Measurements from ENCODE around the gene MS4A18.
"Not testable (repeated sequence)": the region's sequence is repeated elsewhere in the genome, so short reads cannot be mapped to it uniquely, and the experiment has no call there.

The MS4A18 gene

DNA sequence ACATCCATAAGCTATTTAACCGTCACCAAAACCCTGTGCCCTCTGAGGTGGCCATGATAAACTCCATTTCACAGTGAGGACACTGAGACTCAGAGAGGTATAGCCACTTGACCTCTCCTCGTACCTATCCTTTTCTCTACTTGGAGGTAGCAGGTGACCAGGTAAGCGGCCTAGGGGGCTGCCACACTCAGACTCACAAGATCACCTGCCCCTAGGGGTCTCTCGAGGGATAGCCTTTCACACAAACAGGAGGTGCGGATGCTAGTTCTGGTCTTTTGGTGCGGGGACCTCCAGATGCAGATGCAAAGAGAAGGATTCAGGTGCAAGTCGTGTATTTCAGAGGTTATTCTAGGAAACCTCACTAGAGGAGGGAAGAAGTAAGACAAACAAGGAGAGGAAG is 14.6 kb downstream of the MS4A18 start:
- no peak for DNase-seq (ENCODE audit: low read depth in 2 of 2)

DNA sequence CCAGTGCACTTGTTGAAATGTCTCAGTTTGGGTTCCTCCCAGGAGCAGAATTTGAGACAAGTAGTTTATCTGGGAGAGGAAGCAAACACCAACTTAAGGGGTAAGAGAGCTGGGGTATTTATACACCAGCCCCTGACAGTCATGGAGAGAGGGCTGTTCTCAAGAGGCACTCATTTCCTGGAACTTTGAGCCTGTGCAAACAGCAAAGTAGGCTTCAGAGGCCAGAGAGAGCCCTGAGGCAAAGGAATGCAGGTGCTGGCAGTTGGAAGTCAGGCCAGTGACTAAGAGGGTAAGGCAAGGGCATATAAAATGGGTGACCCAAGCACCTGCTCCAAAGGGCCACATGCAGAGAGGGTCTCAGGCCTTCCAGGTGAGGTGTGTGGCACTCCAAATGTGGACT is 16.1 kb downstream of the MS4A18 start:
- no peak for DNase-seq (ENCODE audit: low read depth in 2 of 2)

GRCh38 chr11:60741421-60741820 is 16.9 kb downstream of the MS4A18 start:
- no peak for DNase-seq (ENCODE audit: low read depth in 2 of 2)

DNA sequence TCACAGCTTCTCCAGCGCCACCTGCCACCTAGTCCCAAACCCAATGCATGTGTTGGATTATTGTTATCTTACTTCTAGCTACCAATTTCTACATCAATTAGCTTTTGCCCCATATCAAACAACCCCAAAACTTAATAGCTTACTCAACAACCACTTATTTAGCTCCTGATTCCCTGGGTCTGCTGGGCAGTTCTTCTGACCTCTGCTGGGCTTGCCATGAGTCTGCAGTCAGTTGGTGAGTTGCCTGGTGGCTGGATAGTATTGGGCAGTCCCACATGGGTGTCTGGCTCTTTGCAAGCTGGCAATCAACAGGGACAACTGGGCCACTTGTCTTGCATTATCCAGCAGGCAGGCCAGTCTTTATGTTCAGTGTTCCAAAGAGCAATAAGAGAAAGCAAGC is 18.5 kb downstream of the MS4A18 start:
- DNase-seq (ENCODE audit: low read depth in 2 of 2): no peak

DNA sequence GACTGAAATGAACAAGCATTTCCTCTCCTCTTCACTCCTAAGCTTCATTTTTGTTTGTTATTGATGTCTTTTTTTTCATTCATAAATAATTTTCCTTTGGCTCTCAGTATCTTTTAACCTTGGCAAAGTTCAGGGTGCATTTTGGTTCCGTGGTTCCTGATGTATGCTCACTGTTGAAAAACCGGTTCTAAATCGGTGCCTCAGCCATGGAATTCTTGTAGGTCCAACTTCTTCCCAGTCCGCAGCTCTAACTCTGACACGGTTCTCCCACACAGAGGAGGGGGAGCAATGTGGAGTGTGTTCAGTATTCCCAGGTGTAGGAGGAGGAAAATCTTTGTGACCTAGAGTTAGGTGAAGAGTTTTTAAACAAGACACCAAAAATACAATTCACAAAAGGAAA is 19.6 kb downstream of the MS4A18 start:
- no peak for DNase-seq (ENCODE audit: low read depth in 2 of 2)

DNA sequence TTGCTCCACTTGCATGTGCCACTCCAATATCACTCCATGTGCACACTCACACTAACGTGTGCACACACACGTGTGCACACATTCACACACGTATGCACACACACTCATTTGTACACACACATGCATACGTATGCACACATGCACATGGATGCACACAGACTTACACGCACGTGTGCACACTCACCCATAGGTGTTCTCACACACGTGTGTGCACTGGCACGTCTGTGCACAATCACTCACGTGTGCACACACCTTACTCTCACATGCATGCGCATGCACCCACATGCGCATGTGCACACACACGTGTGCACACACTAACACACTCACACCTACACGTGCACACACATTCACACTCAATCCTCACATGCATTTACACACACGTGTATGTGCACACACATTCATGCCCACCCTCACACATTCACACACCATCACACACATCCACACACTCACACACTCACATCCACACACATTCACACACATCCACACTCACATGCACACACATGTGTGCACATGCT is 22.9 kb downstream of the MS4A18 start:
- DNase-seq (ENCODE audit: low read depth in 2 of 2): no peak

GRCh38 chr11:60748225-60748624 is 23.7 kb downstream of the MS4A18 start:
- DNase-seq (ENCODE audit: low read depth in 2 of 2): no peak

DNA sequence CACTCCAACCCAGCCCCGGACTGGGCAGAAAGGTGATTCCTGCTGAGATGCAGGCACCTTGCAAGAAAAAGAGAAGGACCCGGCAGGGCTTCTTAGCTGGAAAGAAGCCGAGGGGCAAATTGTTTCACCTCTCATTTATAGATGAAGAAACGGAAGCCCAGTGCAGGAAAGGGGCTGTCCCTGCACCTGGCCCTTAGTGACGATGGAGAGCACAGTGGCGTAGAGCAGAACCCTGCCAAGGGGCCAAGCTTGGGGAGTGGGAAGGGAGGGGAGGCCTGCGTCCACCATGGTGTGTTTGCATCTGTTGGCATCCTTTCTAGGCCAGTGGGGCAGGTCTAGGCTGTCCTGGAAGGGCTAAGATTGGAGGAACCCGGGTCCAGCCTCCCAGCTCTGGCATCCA is 24.3 kb downstream of the MS4A18 start:
- no peak for DNase-seq (ENCODE audit: low read depth in 2 of 2)

GRCh38 chr11:60750911-60751310 is 26.4 kb downstream of the MS4A18 start:
- no peak for DNase-seq (ENCODE audit: low read depth in 2 of 2)

GRCh38 chr11:60753309-60753708 is 28.8 kb downstream of the MS4A18 start:
- no peak for DNase-seq (ENCODE audit: low read depth in 2 of 2)

GRCh38 chr11:60754887-60755286 is 30.4 kb downstream of the MS4A18 start:
- DNase-seq (ENCODE audit: low read depth in 2 of 2): no peak

GRCh38 chr11:60756307-60757032 is 31.9 kb downstream of the MS4A18 start, which contains the start of gene MS4A15:
Gene MS4A15, plus strand, starts transcription at chr11:60756867. Its CDS starts 6,867 bp downstream, at chr11:60763734.
- DNase-seq (ENCODE audit: low read depth in 2 of 2): no peak

GRCh38 chr11:60757231-60757800 is 32.8 kb downstream of the MS4A18 start:
- no peak for DNase-seq (ENCODE audit: low read depth in 2 of 2)

DNA sequence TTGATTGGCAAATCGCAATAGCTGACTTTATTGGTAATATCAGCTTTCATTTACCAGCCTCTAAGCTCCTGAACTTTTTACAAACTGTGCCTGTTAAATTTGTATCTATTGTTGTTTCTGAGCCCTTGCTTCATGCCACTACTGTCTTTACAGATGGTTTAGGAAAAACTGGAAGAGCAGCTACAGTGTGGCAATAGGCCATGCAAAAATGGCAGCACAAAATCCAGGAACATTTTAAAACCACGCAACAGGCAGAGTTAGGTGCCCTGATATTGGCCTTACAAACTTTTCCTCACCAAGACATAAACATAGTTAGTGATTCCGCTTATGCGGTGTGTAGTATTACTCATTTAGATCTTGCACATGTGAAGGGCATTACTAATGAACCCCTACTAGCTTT is 34.2 kb downstream of the MS4A18 start:
- not testable (repeated sequence) for DNase-seq (ENCODE audit: low read depth in 2 of 2)

DNA sequence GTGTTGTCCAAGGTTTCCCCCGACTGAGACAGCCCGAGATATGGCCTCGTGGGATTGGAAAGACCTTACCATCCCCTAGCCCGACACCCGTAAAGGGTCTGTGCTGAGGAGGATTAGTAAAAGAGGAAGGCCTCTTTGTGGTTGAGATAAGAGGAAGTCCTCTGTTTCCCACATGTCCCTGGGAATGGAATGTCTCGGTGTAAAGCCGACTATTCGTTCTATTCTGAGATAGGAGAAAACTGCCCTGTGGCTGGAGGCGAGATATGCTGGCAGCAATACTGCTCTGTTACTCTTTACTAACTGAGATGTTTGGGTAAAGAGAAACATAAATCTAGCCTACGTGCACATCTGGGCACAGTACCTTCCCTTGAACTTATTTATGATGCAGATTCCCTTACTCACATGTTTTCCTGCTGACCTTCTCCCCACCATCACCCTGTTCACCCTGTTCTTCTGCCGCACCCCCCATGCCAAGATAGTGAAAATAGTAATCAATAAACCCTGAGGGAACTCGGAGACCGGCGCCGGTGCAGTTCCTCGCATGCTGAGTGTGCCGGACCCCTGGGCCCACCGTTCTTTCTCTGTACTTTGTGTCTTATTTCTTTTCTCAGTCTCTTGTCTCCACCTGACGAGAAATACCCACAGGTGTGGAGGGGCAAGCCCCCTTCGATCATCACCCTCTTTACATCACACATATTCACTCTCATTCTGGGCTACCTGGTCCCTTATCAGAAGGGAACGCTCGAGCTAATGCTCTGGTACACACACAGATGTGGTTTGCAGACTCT is 35.1 kb downstream of the MS4A18 start:
- DNase-seq (ENCODE audit: low read depth in 2 of 2): not testable (repeated sequence)

DNA sequence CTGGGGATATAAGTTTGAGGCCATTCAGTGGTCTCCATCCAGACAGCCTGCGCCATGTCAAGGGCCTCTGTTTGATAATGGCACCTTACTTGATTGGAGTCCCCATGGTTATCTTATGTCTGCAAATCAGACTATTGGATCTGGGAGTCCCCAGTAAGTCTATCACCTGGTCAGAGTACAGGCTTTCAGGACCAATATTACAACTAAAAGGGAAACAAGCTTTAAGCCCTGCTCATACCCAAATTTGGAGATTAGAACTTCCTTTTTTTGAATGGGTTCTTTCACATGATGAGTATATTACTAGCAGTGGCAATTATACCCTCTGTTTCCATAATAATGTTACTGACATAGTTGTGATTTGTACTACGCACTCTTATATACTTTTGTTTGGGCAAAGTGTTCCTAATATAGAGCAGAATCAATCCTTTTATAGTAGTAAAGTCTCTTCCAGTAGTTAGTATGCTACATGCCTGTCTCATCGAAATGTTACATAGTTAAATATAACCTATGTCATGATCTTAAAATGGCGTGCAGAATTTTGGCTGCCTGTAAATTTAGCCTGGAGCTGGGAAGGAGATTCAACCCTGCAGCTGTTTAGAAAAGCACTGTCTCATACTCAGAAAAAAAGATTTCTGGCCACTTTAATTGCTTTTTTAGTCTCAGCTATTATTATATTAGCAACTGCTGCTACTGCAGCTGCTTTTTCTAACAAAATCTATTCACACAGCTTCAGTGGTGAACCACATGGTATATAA is 37.1 kb downstream of the MS4A18 start:
- DNase-seq (ENCODE audit: low read depth in 2 of 2): no peak

- DNase-seq (ENCODE audit: low read depth in 2 of 2): no peak
These were observed 38.6 kb downstream of the MS4A18 start for GRCh38 chr11:60762851-60763691.

DNA sequence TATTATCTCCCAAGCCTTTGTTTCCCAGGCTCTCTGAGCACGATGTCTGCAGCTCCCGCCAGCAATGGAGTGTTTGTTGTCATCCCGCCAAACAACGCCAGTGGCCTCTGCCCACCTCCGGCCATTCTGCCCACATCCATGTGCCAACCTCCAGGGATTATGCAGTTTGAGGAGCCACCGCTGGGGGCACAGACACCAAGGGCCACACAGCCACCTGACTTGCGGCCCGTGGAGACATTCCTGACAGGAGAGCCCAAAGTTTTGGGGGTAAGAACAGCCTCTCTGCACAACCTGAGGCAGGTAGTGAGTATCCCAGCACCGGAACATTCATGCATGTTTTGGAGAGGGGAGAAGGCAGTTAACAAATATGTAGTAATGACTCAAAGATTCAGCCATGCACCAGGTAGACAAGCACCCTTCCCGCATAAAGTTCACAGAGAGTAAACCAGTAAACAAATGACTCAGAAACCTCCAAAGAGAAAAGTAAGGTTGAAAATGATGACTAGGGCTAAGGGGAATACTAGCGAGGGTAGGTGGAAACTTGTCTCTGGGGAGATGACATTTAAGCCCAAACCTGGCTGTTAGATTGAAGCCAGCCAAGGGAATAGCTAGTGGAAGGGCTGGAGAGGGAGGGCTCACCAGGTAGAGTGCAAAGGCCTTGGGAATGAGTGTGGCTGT is 39.3 kb downstream of the MS4A18 start:
- DNase-seq (ENCODE audit: low read depth in 2 of 2): no peak

DNA sequence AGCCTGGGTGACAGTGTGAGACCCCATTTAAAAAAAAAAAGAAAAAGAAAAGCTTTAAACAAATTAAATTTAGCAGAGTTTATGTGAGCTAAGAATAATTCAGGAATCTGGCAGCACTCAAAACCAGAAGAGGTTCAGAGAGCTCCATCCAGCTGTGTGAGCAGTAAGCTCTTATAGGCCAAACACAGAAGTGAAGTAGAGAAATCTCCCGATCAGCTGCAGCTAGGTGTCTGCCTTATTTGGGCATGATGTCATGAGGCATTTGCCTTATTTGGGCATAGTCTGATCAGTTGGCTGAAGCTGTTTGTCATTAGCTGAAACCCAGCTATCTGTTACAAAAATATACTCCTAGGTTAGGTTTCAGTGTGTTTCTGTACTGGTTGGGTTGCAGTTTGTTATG is 40.4 kb downstream of the MS4A18 start:
- no peak for DNase-seq (ENCODE audit: low read depth in 2 of 2)

DNA sequence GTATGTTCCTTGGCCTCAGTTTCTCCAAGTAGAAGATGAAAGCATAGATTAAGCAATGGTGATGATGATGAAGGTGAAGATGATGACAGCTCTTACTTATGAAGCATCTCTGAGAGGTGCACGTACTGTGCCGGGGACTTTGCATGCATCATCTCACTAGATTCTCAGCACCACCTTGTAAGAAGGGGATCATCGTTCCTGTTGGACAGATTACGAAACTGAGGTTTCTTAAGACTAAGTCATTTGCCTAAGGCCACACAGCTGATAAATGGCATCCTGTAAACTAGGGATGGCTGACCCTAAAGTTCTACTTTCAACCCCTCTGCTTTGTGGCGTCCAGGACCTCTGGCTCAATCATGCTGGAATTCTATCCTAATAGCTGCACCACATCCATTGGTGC is 40.8 kb downstream of the MS4A18 start:
- no peak for DNase-seq (ENCODE audit: low read depth in 2 of 2)

All from stimulated activated CD4-positive, alpha-beta T cell treated with anti-CD3 and anti-CD28 coated beads, Interleukin-12 subunit alpha, Interleukin-12 subunit beta, amount 100 ng/mL, for 24 hours (primary cell).